Transverse colon (tissue), 4 donors: ENCODE results near the gene CDADC1.

Source experiments
- CTCF ChIP-seq, 5 experiments: fragments of 200-600 bp in 3 of 5; fragments of 450-650 bp in 2 of 5; sonication (generic) in 3 of 5; IDR thresholded peaks; 1 replicate in 2 of 5; 2 replicates in 3 of 5; pipeline ENCODE4 v1.5.1; 2016 to 2017; ENCODE audit warnings: antibody characterized with exemption in 5 of 5, inconsistent platforms in 3 of 5, mild to moderate bottlenecking in 2 of 5, moderate library complexity in 1 of 5
- EP300 ChIP-seq: sonication (generic); formaldehyde crosslinking; IDR thresholded peaks from one replicate; pipeline ENCODE4 v1.6.1; 2017; ENCODE audit warnings: antibody characterized with exemption, low read depth
- POLR2A ChIP-seq: fragments of 450-650 bp; IDR thresholded peaks from one replicate; pipeline ENCODE4 v1.6.1; 2016; ENCODE audit warnings: antibody characterized with exemption, mild to moderate bottlenecking, moderate library complexity
- POLR2AphosphoS5 ChIP-seq, 3 donors: sonication (generic); formaldehyde crosslinking; IDR thresholded peaks; one replicate each; pipeline ENCODE4 v1.6.1; 2016; ENCODE audit warnings: antibody characterized with exemption in 3 of 3

GRCh38 chr13:49305792-49306425 lies 58.2 kb downstream of the CDADC1 start:
- TF ChIP-seq CTCF (IDR thresholded peaks at IDR 0.05) (no peak), POLR2AphosphoS5 (IDR thresholded peaks at IDR 0.05) (no peak), POLR2A (no peak), EP300 (no peak)
